Neural crest cell (in vitro differentiated cells): Measurements from ENCODE around the gene GPX3. TPM values are rescaled to one million over a fixed set of nuclear protein-coding genes. Genes with fewer than 3 reads are reported as not detected.

Experiments
- DNase-seq: peaks from one replicate; pipeline ENCODE4 v3.0.0; 2021; ENCODE audit warnings: low read depth, mixed read lengths, low spot score
- H3K27ac Mint-ChIP-seq: one replicate; pipeline ENCODE4 v1.8.0; 2021; ENCODE audit warnings: mild to moderate bottlenecking, mixed read lengths; ENCODE audit not compliant: unreplicated experiment
- H3K27me3 Mint-ChIP-seq: 2 replicates; pipeline ENCODE4 v1.8.0; 2021; ENCODE audit warnings: low read depth, mild to moderate bottlenecking, mixed read lengths
- H3K36me3 Mint-ChIP-seq: 2 replicates; pipeline ENCODE4 v1.8.0; 2021; ENCODE audit warnings: low read depth, mild to moderate bottlenecking, mixed read lengths
- H3K4me1 Mint-ChIP-seq: 2 replicates; pipeline ENCODE4 v1.8.0; 2021; ENCODE audit warnings: mixed read lengths
- H3K4me3 Mint-ChIP-seq: one replicate; pipeline ENCODE4 v1.8.0; 2021; ENCODE audit warnings: mild to moderate bottlenecking, mixed read lengths
- H3K9me3 Mint-ChIP-seq: 2 replicates; pipeline ENCODE4 v1.8.0; 2021; ENCODE audit warnings: mixed read lengths
- CTCF ChIP-seq: fragments of 200-600 bp; sonication (generic); conservative IDR thresholded peaks from 2 replicates; pipeline ENCODE4 v1.5.0; 2021; ENCODE audit warnings: antibody characterized with exemption, mild to moderate bottlenecking
- total RNA-seq: library from RNA; stranded (reverse); gene quantifications from 2 replicates; pipeline ENCODE4 v1.2.1, GENCODE V29; 2021

The GPX3 gene
- total RNA-seq, 1 donor from 2014 or later = 4.6 TPM

GRCh38 chr5:151071021-151071420 is 50.6 kb downstream of the GPX3 start:
- H3K4me1 Mint-ChIP-seq = peaks cover 16% of the 10 kb centered on the region
- no peaks in the 10 kb centered on the region for H3K27me3 Mint-ChIP-seq
- no peak overlapping the region for H3K4me3 Mint-ChIP-seq
- DNase-seq = no peak
- H3K36me3 Mint-ChIP-seq = no peaks in the 10 kb centered on the region
- TF ChIP-seq CTCF = no peak
- H3K9me3 Mint-ChIP-seq = no peaks in the 10 kb centered on the region
- no peak overlapping the region for H3K27ac Mint-ChIP-seq

- TF ChIP-seq CTCF = no peak
- peak overlapping the region; percentile 82 for H3K27ac Mint-ChIP-seq
- no peaks in the 10 kb centered on the region for H3K27me3 Mint-ChIP-seq
- peaks cover 12% of the 10 kb centered on the region for H3K4me1 Mint-ChIP-seq
- DNase-seq = no peak
- no peak overlapping the region for H3K4me3 Mint-ChIP-seq
- no peaks in the 10 kb centered on the region for H3K9me3 Mint-ChIP-seq
- no peaks in the 10 kb centered on the region for H3K36me3 Mint-ChIP-seq
Measured at GRCh38 chr5:151071848-151072629, 51.6 kb downstream of the GPX3 start.

GRCh38 chr5:151072630-151073025 is 52.2 kb downstream of the GPX3 start:
- Mint-ChIP-seq H3K36me3 (no peaks in the 10 kb centered on the region), H3K9me3 (no peaks in the 10 kb centered on the region), H3K4me3 (no peak overlapping the region), H3K27ac (no peak overlapping the region), H3K27me3 (no peaks in the 10 kb centered on the region), H3K4me1 (peaks cover 7% of the 10 kb centered on the region)
- no peak for DNase-seq
- TF ChIP-seq CTCF = no peak

- Mint-ChIP-seq H3K4me1 (peaks cover 2% of the 10 kb centered on the region), H3K27ac (no peak overlapping the region), H3K4me3 (no peak overlapping the region), H3K9me3 (no peaks in the 10 kb centered on the region), H3K36me3 (no peaks in the 10 kb centered on the region), H3K27me3 (no peaks in the 10 kb centered on the region)
- DNase-seq = no peak
- no peak for TF ChIP-seq CTCF
Measured at GRCh38 chr5:151073280-151073679, 52.9 kb downstream of the GPX3 start.

- no peak for DNase-seq
- no peak for TF ChIP-seq CTCF
- no peaks in the 10 kb centered on the region for H3K27me3 Mint-ChIP-seq
- H3K4me3 Mint-ChIP-seq = no peak overlapping the region
- no peaks in the 10 kb centered on the region for H3K9me3 Mint-ChIP-seq
- no peak overlapping the region for H3K27ac Mint-ChIP-seq
- H3K4me1 Mint-ChIP-seq = peaks cover 5% of the 10 kb centered on the region
- no peaks in the 10 kb centered on the region for H3K36me3 Mint-ChIP-seq
Measured at GRCh38 chr5:151074557-151074956, 54.2 kb downstream of the GPX3 start.
